K562 (cell line): ENCODE results near the gene AUNIP. TPM values are rescaled to one million over a fixed set of nuclear protein-coding genes. Genes with fewer than 3 reads are reported as not detected.

Experiments
- FOXK1 ChIP-seq: sonication (generic); formaldehyde crosslinking; IDR thresholded peaks from 2 replicates; pipeline ENCODE4 v1.8.0; 2022; ENCODE audit warnings: missing genetic modification reagents, mild to moderate bottlenecking, borderline replicate concordance
- HMGN3 ChIP-seq: IDR thresholded peaks from 2 replicates; pipeline ENCODE4 v1.6.1; 2011; ENCODE audit warnings: borderline replicate concordance, low read depth, mild to moderate bottlenecking, mixed read lengths, low read length; ENCODE audit not compliant: insufficient read length; ENCODE audit errors: extremely low read depth
- HNRNPH1 ChIP-seq: fragments of 200-400 bp; formaldehyde crosslinking; optimal IDR thresholded peaks from 2 replicates; pipeline ENCODE3; 2017; ENCODE audit warnings: low read depth, mild to moderate bottlenecking, low read length, moderate library complexity
- NUFIP1 ChIP-seq: fragments of 450-650 bp; IDR thresholded peaks from 2 replicates; pipeline ENCODE4 v1.6.1; 2018; ENCODE audit not compliant: partially characterized antibody
- TAF9B ChIP-seq: fragments of 450-650 bp; IDR thresholded peaks from 2 replicates; pipeline ENCODE4 v1.6.1; 2018; ENCODE audit warnings: mild to moderate bottlenecking; ENCODE audit not compliant: partially characterized antibody
- TRIM28 ChIP-seq: fragments of 450-650 bp; IDR thresholded peaks from 2 replicates; pipeline ENCODE4 v1.6.1; 2017
- ZBTB1 ChIP-seq: sonication (generic); formaldehyde crosslinking; IDR thresholded peaks from 2 replicates; pipeline ENCODE4 v1.8.1; 2023; ENCODE audit warnings: missing genetic modification reagents, low read depth, mild to moderate bottlenecking, borderline replicate concordance
- ZC3H8 ChIP-seq: fragments of 450-650 bp; IDR thresholded peaks from 2 replicates; pipeline ENCODE4 v1.6.1; 2017
- polyA plus RNA-seq, 8 experiments: library from polyadenylated mRNA; depleted of rRNA in 4 of 8; stranded (reverse) in 5 of 8; unstranded in 3 of 8; fragments of >200 nt; fragmentation: Nextera tagmentation in 2 of 8; fragmentation: Illumina TruSeq in 1 of 8; extraction: Ambion mirVana in 2 of 8; extraction: Trizol in 1 of 8; gene quantifications; 2 replicates each; pipeline versions ENCODE4 v1.2.1 to v1.2.3, GENCODE V29; 2011 to 2014; ENCODE audit warnings: inconsistent platforms in 1 of 8, missing spikeins in 1 of 8
- total RNA-seq, 7 experiments: library from RNA; depleted of rRNA in 6 of 7; stranded (reverse); fragments of >200 nt in 6 of 7; fragmentation: Illumina TruSeq in 2 of 7; extraction: Trizol in 2 of 7; gene quantifications; 2 replicates each; pipeline versions ENCODE4 v1.2.1 to v1.2.3, GENCODE V29; 2011 to 2021; ENCODE audit warnings: low replicate concordance in 1 of 7
- TF ChIP-seq, protein P1 (sequence below): sonication (generic); formaldehyde crosslinking; IDR thresholded peaks from 2 replicates; pipeline ENCODE4 v1.8.0; 2023; ENCODE audit warnings: missing genetic modification reagents, mild to moderate bottlenecking, borderline replicate concordance
- TF ChIP-seq, protein P2 (sequence below), 2 experiments: IDR thresholded peaks; 2 replicates each; pipeline ENCODE4 v1.6.1; 2012; ENCODE audit warnings: improper control_type of control experiment in 2 of 2, low read depth in 2 of 2, low read length in 2 of 2, borderline replicate concordance in 1 of 2
- TF ChIP-seq, protein P3 (sequence below), 2 experiments: IDR thresholded peaks in 1 of 2; conservative IDR thresholded peaks in 1 of 2; 2 replicates each; pipeline ENCODE4 v1.6.1; 2016; ENCODE audit warnings: low read depth in 2 of 2, mild to moderate bottlenecking in 1 of 2, missing compliant biosample characterization in 1 of 2, missing genetic modification characterization in 1 of 2, moderate library complexity in 1 of 2

Gene AUNIP
- total and polyA plus RNA-seq, 9 of the 15 experiments (the other 6 are each of a cell fraction or from before 2014, with no cell fraction given) = 12.1 to 53.8 (median 47.1) TPM

DNA sequence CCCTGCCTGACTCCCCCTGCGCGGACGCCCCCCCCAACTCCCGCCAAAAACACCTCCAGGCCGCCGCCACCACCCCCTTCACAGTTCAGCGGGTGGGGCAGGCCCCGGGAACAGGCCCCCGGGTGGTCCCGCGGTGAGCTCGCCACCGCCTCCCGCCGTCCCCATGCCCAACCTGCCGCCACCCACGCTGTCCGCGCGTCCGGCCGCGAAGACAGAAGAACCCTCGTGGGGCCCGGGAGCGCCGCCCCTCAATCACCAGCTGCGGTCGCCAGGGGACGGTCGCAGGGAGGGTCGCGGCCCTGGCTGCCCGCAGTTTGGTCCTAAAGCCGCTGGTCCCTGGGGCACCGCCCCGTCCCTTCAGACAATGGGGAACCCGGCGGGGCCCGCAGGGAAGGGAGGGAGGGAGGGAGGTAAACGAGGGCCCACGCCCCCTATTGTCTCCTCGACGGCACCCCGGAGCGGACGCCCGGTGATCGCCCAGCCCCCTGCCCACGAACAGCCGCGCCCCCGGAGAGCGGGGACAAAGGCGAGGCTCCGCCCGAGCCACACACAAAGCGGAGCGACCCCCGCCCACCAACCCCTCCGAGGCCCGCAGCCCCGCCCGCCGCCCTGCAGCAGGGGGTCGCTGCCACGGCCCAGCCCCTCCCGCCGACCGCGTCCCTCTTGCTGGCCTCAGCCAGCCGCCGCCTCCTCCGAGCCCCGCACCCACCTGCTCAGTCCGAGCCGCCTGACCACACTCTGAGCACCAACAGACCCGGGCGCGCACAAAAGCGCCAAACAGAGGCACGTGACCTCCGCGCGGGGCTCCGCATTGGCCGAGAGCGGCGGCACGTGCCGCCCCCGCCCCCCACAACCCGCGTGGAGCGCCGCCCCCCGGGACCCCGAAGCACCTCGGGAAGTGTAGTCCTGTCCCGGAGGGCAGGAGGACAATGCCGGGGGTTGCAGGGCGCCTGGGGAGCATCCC lies 46.7 kb upstream of the AUNIP start, which contains the start of gene STMN1 (continued):
- TF ChIP-seq FOXK1 (CRISPR knock-in tag) = no peak
- no peak for TF ChIP-seq TRIM28
- TF ChIP-seq ZC3H8 = no peak
- TF ChIP-seq TAF9B = peak; percentile 76
- TF ChIP-seq HNRNPH1 = peak; percentile 79
- TF ChIP-seq NUFIP1 = no peak
- TF ChIP-seq, protein P1, sequence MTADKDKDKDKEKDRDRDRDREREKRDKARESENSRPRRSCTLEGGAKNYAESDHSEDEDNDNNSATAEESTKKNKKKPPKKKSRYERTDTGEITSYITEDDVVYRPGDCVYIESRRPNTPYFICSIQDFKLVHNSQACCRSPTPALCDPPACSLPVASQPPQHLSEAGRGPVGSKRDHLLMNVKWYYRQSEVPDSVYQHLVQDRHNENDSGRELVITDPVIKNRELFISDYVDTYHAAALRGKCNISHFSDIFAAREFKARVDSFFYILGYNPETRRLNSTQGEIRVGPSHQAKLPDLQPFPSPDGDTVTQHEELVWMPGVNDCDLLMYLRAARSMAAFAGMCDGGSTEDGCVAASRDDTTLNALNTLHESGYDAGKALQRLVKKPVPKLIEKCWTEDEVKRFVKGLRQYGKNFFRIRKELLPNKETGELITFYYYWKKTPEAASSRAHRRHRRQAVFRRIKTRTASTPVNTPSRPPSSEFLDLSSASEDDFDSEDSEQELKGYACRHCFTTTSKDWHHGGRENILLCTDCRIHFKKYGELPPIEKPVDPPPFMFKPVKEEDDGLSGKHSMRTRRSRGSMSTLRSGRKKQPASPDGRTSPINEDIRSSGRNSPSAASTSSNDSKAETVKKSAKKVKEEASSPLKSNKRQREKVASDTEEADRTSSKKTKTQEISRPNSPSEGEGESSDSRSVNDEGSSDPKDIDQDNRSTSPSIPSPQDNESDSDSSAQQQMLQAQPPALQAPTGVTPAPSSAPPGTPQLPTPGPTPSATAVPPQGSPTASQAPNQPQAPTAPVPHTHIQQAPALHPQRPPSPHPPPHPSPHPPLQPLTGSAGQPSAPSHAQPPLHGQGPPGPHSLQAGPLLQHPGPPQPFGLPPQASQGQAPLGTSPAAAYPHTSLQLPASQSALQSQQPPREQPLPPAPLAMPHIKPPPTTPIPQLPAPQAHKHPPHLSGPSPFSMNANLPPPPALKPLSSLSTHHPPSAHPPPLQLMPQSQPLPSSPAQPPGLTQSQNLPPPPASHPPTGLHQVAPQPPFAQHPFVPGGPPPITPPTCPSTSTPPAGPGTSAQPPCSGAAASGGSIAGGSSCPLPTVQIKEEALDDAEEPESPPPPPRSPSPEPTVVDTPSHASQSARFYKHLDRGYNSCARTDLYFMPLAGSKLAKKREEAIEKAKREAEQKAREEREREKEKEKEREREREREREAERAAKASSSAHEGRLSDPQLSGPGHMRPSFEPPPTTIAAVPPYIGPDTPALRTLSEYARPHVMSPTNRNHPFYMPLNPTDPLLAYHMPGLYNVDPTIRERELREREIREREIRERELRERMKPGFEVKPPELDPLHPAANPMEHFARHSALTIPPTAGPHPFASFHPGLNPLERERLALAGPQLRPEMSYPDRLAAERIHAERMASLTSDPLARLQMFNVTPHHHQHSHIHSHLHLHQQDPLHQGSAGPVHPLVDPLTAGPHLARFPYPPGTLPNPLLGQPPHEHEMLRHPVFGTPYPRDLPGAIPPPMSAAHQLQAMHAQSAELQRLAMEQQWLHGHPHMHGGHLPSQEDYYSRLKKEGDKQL (CRISPR knock-in tag) = 0 out of 2 replicates have a peak, but pooled peaks have one; percentile 57
- peak; percentile 78; the same call in 1 of the 2 replicates for TF ChIP-seq ZBTB1 (CRISPR knock-in tag)
- peak; percentile 95 for TF ChIP-seq HMGN3
- TF ChIP-seq, protein P2, sequence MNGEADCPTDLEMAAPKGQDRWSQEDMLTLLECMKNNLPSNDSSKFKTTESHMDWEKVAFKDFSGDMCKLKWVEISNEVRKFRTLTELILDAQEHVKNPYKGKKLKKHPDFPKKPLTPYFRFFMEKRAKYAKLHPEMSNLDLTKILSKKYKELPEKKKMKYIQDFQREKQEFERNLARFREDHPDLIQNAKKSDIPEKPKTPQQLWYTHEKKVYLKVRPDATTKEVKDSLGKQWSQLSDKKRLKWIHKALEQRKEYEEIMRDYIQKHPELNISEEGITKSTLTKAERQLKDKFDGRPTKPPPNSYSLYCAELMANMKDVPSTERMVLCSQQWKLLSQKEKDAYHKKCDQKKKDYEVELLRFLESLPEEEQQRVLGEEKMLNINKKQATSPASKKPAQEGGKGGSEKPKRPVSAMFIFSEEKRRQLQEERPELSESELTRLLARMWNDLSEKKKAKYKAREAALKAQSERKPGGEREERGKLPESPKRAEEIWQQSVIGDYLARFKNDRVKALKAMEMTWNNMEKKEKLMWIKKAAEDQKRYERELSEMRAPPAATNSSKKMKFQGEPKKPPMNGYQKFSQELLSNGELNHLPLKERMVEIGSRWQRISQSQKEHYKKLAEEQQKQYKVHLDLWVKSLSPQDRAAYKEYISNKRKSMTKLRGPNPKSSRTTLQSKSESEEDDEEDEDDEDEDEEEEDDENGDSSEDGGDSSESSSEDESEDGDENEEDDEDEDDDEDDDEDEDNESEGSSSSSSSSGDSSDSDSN (IDR thresholded peaks at IDR 0.05; ENCODE audit: borderline replicate concordance in 1 of 2, low read depth in 2 of 2, low read length in 2 of 2) = no peak
- TF ChIP-seq, protein P3, sequence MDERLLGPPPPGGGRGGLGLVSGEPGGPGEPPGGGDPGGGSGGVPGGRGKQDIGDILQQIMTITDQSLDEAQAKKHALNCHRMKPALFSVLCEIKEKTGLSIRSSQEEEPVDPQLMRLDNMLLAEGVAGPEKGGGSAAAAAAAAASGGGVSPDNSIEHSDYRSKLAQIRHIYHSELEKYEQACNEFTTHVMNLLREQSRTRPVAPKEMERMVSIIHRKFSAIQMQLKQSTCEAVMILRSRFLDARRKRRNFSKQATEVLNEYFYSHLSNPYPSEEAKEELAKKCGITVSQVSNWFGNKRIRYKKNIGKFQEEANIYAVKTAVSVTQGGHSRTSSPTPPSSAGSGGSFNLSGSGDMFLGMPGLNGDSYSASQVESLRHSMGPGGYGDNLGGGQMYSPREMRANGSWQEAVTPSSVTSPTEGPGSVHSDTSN (CRISPR knock-in tag; IDR thresholded peaks at IDR 0.05; ENCODE audit: low read depth) = no peak
- TF ChIP-seq, protein P3 (tag; conservative IDR thresholded peaks at IDR 0.05; ENCODE audit: low read depth) = no peak
